Naive thymus-derived CD4-positive, alpha-beta T cell (primary cell): ENCODE data around the gene WDR64. TPM values are rescaled to one million over a fixed set of nuclear protein-coding genes. Genes with fewer than 3 reads are reported as not detected.
A peak's percentile ranks its signal among the peaks of the same experiment; 100 is the strongest.
"Not testable (repeated sequence)": the region's sequence is repeated elsewhere in the genome, so short reads cannot be mapped to it uniquely, and the experiment has no call there.

ENCODE experiments used
- ATAC-seq: fragments of 150-1000 bp; cut with Tn5 transposase; 2 replicates; pipeline ENCODE4 v1.10.0; 2021; ENCODE audit warnings: mild to moderate bottlenecking, moderate library complexity
- CTCF ChIA-PET: fragments of 350-600 bp; sonication (Branson Sonifier 250); formaldehyde crosslinking; loops from one replicate; lab custom pipeline; 2021; ENCODE audit warnings: antibody characterized with exemption; lab: Charles Lee
- POLR2A ChIA-PET: fragments of 350-600 bp; sonication (Branson Sonifier 250); formaldehyde crosslinking; loops from one replicate; lab custom pipeline; 2021; ENCODE audit warnings: antibody characterized with exemption, inconsistent platforms; lab: Charles Lee
- DNase-seq, 9 donors: peaks; one replicate each; pipeline versions ENCODE4 v3.0.0 to v3.0.0-alpha.2; 2020 to 2022; ENCODE audit warnings: mixed read lengths in 1 of 9
- H3K27ac ChIP-seq: one replicate; pipeline ENCODE4 v1.7.0; 2013; ENCODE audit warnings: mild to moderate bottlenecking, low read depth, low read length, moderate library complexity
- H3K27me3 ChIP-seq, 2 donors: one replicate each; pipeline ENCODE4 v1.7.0; 2013; ENCODE audit warnings: low read length in 2 of 2, mild to moderate bottlenecking in 2 of 2, moderate library complexity in 2 of 2; ENCODE audit not compliant: control insufficient read depth in 2 of 2, insufficient read depth in 2 of 2
- H3K36me3 ChIP-seq, 3 experiments: 1 replicate in 2 of 3; 2 replicates in 1 of 3; pipeline ENCODE4 v1.7.0; 2013; ENCODE audit warnings: low read length in 3 of 3, mild to moderate bottlenecking in 3 of 3, moderate library complexity in 1 of 3; ENCODE audit not compliant: insufficient read depth in 3 of 3, control insufficient read depth in 2 of 3
- H3K4me1 ChIP-seq, 2 donors: one replicate each; pipeline ENCODE4 v1.7.0; 2013; ENCODE audit warnings: low read length in 2 of 2, mild to moderate bottlenecking in 2 of 2, moderate library complexity in 1 of 2; ENCODE audit not compliant: control insufficient read depth in 2 of 2, insufficient read depth in 2 of 2
- H3K4me3 ChIP-seq: 2 replicates; pipeline ENCODE4 v1.7.0; 2013; ENCODE audit warnings: mild to moderate bottlenecking, low read length
- H3K9me3 ChIP-seq, 3 experiments: 1 replicate in 2 of 3; 2 replicates in 1 of 3; pipeline ENCODE4 v1.7.0; 2013; ENCODE audit warnings: low read length in 3 of 3; ENCODE audit not compliant: control insufficient read depth in 2 of 3
- H3K27ac Mint-ChIP-seq, 9 donors: one replicate each; pipeline ENCODE4 v1.8.0; 2020 to 2022; ENCODE audit warnings: mixed read lengths in 9 of 9, mild to moderate bottlenecking in 8 of 9, moderate library complexity in 5 of 9, inconsistent platforms in 2 of 9
- H3K27me3 Mint-ChIP-seq, 5 donors: one replicate each; pipeline ENCODE4 v1.8.0; 2021 to 2022; ENCODE audit warnings: mixed read lengths in 5 of 5, mild to moderate bottlenecking in 1 of 5
- H3K36me3 Mint-ChIP-seq, 5 donors: one replicate each; pipeline ENCODE4 v1.8.0; 2020 to 2022; ENCODE audit warnings: mixed read lengths in 5 of 5, mild to moderate bottlenecking in 3 of 5, inconsistent platforms in 1 of 5
- H3K4me1 Mint-ChIP-seq, 7 donors: one replicate each; pipeline ENCODE4 v1.8.0; 2020 to 2022; ENCODE audit warnings: mixed read lengths in 7 of 7, mild to moderate bottlenecking in 3 of 7, inconsistent platforms in 1 of 7
- H3K4me3 Mint-ChIP-seq, 10 donors: one replicate each; pipeline ENCODE4 v1.8.0; 2020 to 2022; ENCODE audit warnings: mild to moderate bottlenecking in 10 of 10, mixed read lengths in 10 of 10, moderate library complexity in 6 of 10, inconsistent platforms in 2 of 10
- H3K9me3 Mint-ChIP-seq, 11 donors: one replicate each; pipeline ENCODE4 v1.8.0; 2020 to 2022; ENCODE audit warnings: mixed read lengths in 11 of 11, mild to moderate bottlenecking in 4 of 11, inconsistent platforms in 1 of 11, moderate library complexity in 1 of 11
- intact Hi-C, 2 donors: fragments of 100-400 bp; cut with micrococcal nuclease; formaldehyde crosslinking; loops; one replicate each; pipeline ENCODE4 v1.15.1; 2023
- polyA plus RNA-seq, 2 donors: library from polyadenylated mRNA; unstranded; fragments of 300-500 nt; fragmentation: Illumina TruSeq; gene quantifications; one replicate each; pipeline ENCODE4 v1.2.3, GENCODE V29; 2021
- total RNA-seq, 6 experiments: library from RNA in 5 of 6; stranded (reverse) in 5 of 6; gene quantifications; 1 replicate in 5 of 6; 2 replicates in 1 of 6; pipeline ENCODE4 v1.2.3 and lab custom pipeline; 2021 to 2026

The WDR64 gene
- total and polyA plus RNA-seq, 7 experiments from 2014 or later: 0.22 to 0.66 (median 0.49) TPM

DNA sequence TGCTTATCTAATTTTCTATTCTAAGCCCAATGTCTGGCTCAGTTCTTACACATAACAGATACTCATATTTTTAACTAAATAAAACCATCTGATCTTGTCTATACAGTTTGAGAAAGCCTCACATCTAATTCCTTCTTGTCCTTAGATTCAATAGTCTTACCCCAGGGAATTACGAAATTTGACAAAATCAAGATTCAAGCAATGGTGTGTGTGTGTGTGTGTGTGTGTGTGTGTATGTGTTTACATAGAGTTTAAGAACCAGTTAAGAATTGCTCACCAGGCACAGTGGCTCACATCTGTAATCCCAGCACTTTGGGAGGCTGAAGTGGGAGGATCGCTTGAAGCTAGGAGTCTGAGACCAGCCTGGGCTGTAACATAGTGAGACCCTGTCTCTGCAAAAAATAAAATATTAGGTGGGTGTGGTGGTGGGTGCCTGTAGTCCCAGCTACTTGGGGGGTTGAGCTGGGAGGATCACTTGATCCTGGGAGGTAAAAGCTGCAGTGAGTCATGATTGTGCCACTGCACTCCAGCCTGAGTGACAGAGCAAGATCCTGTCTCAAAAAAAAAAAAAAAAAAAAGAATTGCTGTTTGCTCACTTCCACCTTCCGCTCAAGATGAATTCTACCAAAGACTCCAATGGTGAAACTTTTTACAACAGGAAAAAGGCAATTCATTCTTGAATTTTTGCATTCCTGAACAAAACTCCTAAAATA, 6.2 kb downstream of the WDR64 start:
- no peaks in the 10 kb centered on the region for H3K27me3 ChIP-seq
- DNase-seq (no peak), ATAC-seq (no peak)
- H3K36me3 ChIP-seq: no peaks in the 10 kb centered on the region
- peaks cover 0 to 3% (median 0%) of the 10 kb centered on the region in 11 donors for H3K9me3 Mint-ChIP-seq
- peaks cover 0 to 7% (median 0%) of the 10 kb centered on the region in 5 donors for H3K36me3 Mint-ChIP-seq
- no peak overlapping the region for H3K4me3 Mint-ChIP-seq
- peaks cover 0 to 10% (median 0%) of the 10 kb centered on the region in 5 donors for H3K27me3 Mint-ChIP-seq
- no peak overlapping the region for H3K27ac Mint-ChIP-seq
- CTCF ChIA-PET: no interaction called here
- H3K4me1 Mint-ChIP-seq: no peaks in the 10 kb centered on the region
- no peak overlapping the region for H3K4me3 ChIP-seq
- POLR2A ChIA-PET: no interaction called here
- H3K9me3 ChIP-seq: no peaks in the 10 kb centered on the region
- no peaks in the 10 kb centered on the region for H3K4me1 ChIP-seq
- no peak overlapping the region for H3K27ac ChIP-seq
- intact Hi-C loops: no loop called here

DNA sequence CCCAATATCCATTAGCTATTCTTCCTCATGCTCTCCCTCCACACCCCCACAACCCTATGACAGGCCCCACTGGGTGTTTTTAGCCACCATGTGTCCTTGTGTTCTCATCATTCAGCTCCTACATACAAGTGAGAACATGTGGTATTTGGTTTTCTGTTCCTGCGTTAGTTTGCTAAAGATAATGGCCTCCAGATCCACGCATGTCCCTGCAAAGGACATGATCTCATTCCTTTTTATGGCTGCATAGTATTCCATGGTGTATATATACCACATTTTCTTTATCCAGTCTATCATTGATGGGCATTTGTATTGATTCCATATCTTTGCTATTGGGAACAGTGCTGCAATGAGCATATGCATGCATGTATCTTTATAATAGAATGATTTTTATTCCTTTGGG, 6.9 kb downstream of the WDR64 start:
- POLR2A ChIA-PET, H3K4me1 ChIP-seq, H3K27me3 ChIP-seq, H3K36me3 ChIP-seq, CTCF ChIA-PET, H3K9me3 Mint-ChIP-seq, H3K4me3 Mint-ChIP-seq, H3K36me3 Mint-ChIP-seq, H3K27me3 Mint-ChIP-seq, DNase-seq, intact Hi-C loops, H3K4me3 ChIP-seq, H3K9me3 ChIP-seq, H3K27ac ChIP-seq, ATAC-seq, H3K27ac Mint-ChIP-seq, H3K4me1 Mint-ChIP-seq: not testable (repeated sequence)

DNA sequence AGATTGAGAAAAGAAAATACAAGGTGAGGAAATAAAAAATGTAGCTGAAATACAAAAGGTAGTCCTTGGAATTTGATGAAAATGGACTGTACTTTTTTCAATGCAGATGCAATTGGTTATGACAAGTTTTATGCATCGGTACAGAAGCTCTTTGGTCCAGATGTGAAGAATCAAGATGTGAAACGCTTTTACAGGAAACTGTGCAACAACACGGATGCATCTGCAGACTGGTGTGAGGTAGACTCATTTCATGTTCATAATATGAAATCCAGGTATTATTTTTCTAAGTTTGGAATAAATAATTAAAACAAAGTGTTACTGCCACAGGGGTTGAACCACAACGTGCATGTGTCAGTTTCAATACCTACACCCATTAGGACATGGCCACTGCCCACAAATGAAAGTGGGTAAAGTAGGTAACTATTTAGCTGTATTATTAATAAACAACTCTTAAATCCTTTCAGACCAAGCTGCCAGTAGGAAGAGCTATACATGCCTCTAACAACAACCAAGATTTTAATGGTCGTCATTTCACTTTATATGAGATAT, 8.4 kb downstream of the WDR64 start:
- CTCF ChIA-PET: no interaction called here
- POLR2A ChIA-PET: no interaction called here

DNA sequence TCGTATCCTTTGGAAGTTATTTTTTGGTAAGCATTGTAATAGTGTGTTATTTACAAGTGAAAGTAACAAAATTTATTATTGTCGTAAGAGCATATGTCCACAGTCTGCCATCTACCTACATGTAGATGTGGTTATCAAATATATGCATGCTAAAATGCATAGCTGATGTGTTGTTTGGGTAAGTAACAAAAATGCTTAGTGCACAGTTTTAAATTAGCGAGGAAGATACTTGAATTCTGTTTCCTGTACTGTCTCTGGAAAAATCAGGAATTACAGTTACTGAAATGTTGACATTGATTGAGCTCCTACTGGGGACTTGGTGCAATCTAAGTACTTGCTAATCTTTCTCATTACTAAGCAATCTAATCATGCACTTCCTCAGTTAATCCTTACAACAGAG, 14.3 kb downstream of the WDR64 start:
- ChIA-PET CTCF (no interaction called here), POLR2A (interaction anchor here (0.6 kb wide), 1 partner anchor 23 kb away, joined by 3 read pairs; no protein-coding TSS in a partner anchor)
- H3K9me3 ChIP-seq: no peaks in the 10 kb centered on the region
- Mint-ChIP-seq H3K27me3 (peaks cover 0 to 4% (median 0%) of the 10 kb centered on the region in 5 donors), H3K27ac (no peak overlapping the region), H3K4me1 (no peaks in the 10 kb centered on the region), H3K4me3 (no peak overlapping the region), H3K9me3 (peaks cover 0 to 4% (median 0%) of the 10 kb centered on the region in 11 donors), H3K36me3 (no peaks in the 10 kb centered on the region)
- DNase-seq (no peak), ATAC-seq (no peak)
- no peak overlapping the region for H3K4me3 ChIP-seq
- H3K27ac ChIP-seq: no peak overlapping the region
- intact Hi-C loops: no loop called here
- no peaks in the 10 kb centered on the region for H3K36me3 ChIP-seq
- H3K4me1 ChIP-seq: no peaks in the 10 kb centered on the region
- no peaks in the 10 kb centered on the region for H3K27me3 ChIP-seq

More for the DNA sequence above, 8.4 kb downstream of the WDR64 start:
- no peaks in the 10 kb centered on the region for H3K4me1 ChIP-seq
- Mint-ChIP-seq H3K4me3 (no peak overlapping the region), H3K36me3 (peaks cover 0 to 7% (median 0%) of the 10 kb centered on the region in 5 donors), H3K27me3 (peaks cover 0 to 4% (median 3%) of the 10 kb centered on the region in 5 donors), H3K4me1 (no peaks in the 10 kb centered on the region), H3K27ac (no peak overlapping the region), H3K9me3 (peaks cover 0 to 3% (median 0%) of the 10 kb centered on the region in 11 donors)
- H3K4me3 ChIP-seq: no peak overlapping the region
- intact Hi-C loops: no loop called here
- no peak for ATAC-seq
- H3K27ac ChIP-seq: no peak overlapping the region
- H3K36me3 ChIP-seq: no peaks in the 10 kb centered on the region
- no peaks in the 10 kb centered on the region for H3K9me3 ChIP-seq
- H3K27me3 ChIP-seq: no peaks in the 10 kb centered on the region
- DNase-seq: no peak

DNA sequence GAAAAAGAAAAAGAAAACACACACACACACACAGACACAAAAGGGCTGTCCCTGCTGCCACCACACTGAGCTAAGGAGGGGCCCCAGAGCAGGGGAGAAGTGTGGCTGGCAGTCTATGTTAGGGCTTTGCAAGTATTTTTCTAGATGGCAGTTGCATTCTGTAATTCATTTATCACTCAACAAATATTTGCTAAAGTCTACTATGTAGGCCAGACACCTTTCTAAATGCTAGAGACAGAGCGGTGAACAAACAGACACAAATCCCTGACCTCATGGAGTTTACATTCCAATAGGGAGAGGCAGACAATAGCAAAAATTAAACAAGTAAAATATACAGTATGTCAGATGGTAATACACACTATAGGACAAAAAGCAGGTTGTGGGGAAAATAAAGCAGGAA, 20.2 kb downstream of the WDR64 start:
- no peak overlapping the region for H3K4me3 Mint-ChIP-seq
- CTCF ChIA-PET: interaction anchor here (0.7 kb wide), 1 partner anchor 23 kb away, joined by 4 read pairs; no protein-coding TSS in a partner anchor
- no peak overlapping the region for H3K27ac ChIP-seq

DNA sequence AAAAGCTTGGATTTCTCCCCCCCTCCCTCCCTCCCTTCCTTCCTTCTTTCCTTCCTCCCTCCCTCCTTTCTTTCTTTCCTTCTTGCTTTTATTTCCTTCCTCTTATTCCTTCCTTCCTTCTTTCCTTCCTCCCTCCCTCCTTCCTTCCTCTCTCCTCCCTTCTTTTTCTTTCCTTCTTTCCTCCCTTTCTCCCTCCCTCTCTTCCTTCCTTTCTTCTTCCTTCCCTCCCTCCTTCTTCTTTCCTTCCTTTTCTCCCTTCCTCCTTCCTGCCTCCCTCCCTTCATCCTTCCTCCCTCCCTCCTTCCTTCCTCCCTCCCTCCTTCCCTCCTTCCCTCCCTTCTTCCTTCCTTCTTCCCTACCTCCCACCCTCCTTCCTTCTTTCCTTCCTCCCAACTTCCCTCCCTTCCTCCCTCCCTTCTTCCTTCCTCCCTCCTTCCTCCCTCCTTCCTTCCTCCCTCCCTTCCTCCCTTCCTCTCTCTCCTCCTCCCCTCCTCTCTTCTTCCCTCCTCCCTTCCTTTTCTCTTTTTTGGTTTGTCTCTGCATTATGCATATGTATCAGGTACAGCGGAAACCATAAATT, 22.8 kb downstream of the WDR64 start:
- no peak for ATAC-seq
- Histone ChIP-seq H3K4me1 (peaks cover 8 to 21% of the 10 kb centered on the region in 2 donors), H3K27me3 (no peaks in the 10 kb centered on the region), H3K36me3 (no peaks in the 10 kb centered on the region), H3K27ac (no peak overlapping the region), H3K4me3 (no peak overlapping the region), H3K9me3 (no peaks in the 10 kb centered on the region)
- Mint-ChIP-seq H3K27ac (peak overlapping the region in 7 of 9 donors; percentile 12 to 96 (median 48)), H3K4me3 (no peak overlapping the region), H3K27me3 (peaks cover 0 to 7% (median 0%) of the 10 kb centered on the region in 5 donors), H3K4me1 (peaks cover 4 to 24% (median 20%) of the 10 kb centered on the region in 7 donors), H3K9me3 (peaks cover 0 to 3% (median 0%) of the 10 kb centered on the region in 11 donors), H3K36me3 (peaks cover 0 to 1% (median 0%) of the 10 kb centered on the region in 5 donors)
- ChIA-PET POLR2A (interaction anchor here (0.9 kb wide), 1 partner anchor 45 kb away, joined by 3 read pairs; no protein-coding TSS in a partner anchor), CTCF (no interaction called here)
- intact Hi-C loops: loop anchor here in 1 of 2 donors (5.0 kb wide), 2 partner anchors 62 to 82 kb away; no protein-coding TSS in a partner anchor
- no peak for DNase-seq

More for the DNA sequence above, 20.2 kb downstream of the WDR64 start:
- H3K36me3 ChIP-seq: no peaks in the 10 kb centered on the region
- ATAC-seq (no peak), DNase-seq (no peak)
- H3K27me3 Mint-ChIP-seq: peaks cover 0 to 7% (median 0%) of the 10 kb centered on the region in 5 donors
- H3K4me1 Mint-ChIP-seq: peaks cover 0 to 15% (median 10%) of the 10 kb centered on the region in 7 donors
- intact Hi-C loops: no loop called here
- POLR2A ChIA-PET: no interaction called here
- no peaks in the 10 kb centered on the region for H3K27me3 ChIP-seq
- no peaks in the 10 kb centered on the region for H3K36me3 Mint-ChIP-seq
- H3K9me3 ChIP-seq: no peaks in the 10 kb centered on the region
- H3K4me3 ChIP-seq: no peak overlapping the region
- H3K4me1 ChIP-seq: peaks cover 2 to 11% of the 10 kb centered on the region in 2 donors
- H3K9me3 Mint-ChIP-seq: peaks cover 0 to 4% (median 0%) of the 10 kb centered on the region in 11 donors
- H3K27ac Mint-ChIP-seq: no peak overlapping the region
